Keratinocyte (primary cell): Measurements from ENCODE around the gene CNTNAP2. TPM values are rescaled to one million over a fixed set of nuclear protein-coding genes. Genes with fewer than 3 reads are reported as not detected.

Experiments used
- DNase-seq: peaks from one replicate; pipeline ENCODE4 v3.0.0-alpha.2; 2011; ENCODE audit warnings: low read depth, missing footprints, low spot score
- FAIRE-seq: peaks from 2 replicates; lab custom pipeline; 2011; peaks lifted over from hg19 to GRCh38; lab: Jason Lieb, UNC
- H2AFZ ChIP-seq: 2 replicates; pipeline ENCODE4 v1.6.0; 2012; ENCODE audit warnings: low read length, control low read depth, inconsistent platforms; ENCODE audit not compliant: control insufficient read depth
- H3K27ac ChIP-seq: 2 replicates; pipeline ENCODE4 v1.5.1; 2011; ENCODE audit warnings: low read length; ENCODE audit not compliant: control insufficient read depth, insufficient read depth
- H3K27me3 ChIP-seq: 3 replicates; pipeline ENCODE4 v1.6.0; 2011; ENCODE audit warnings: low read length; ENCODE audit not compliant: control insufficient read depth, insufficient read depth; ENCODE audit errors: extremely low read depth
- H3K36me3 ChIP-seq, 2 experiments: 2 replicates in 1 of 2; 3 replicates in 1 of 2; pipeline ENCODE4 v1.5.1; 2011; ENCODE audit warnings: low read length in 2 of 2, mild to moderate bottlenecking in 1 of 2; ENCODE audit not compliant: control insufficient read depth in 2 of 2, insufficient read depth in 2 of 2; ENCODE audit errors: extremely low read depth in 1 of 2
- H3K4me1 ChIP-seq: 3 replicates; pipeline ENCODE4 v1.5.1; 2011; ENCODE audit warnings: low read length; ENCODE audit not compliant: control insufficient read depth, insufficient read depth; ENCODE audit errors: extremely low read depth
- H3K4me2 ChIP-seq: 3 replicates; pipeline ENCODE4 v1.6.0; 2011; ENCODE audit warnings: low read depth, low read length; ENCODE audit not compliant: control insufficient read depth, insufficient read depth; ENCODE audit errors: extremely low read depth
- H3K4me3 ChIP-seq, 3 experiments: fragments of 200-600 bp in 1 of 3; sonication (generic) in 1 of 3; 2 replicates in 2 of 3; 3 replicates in 1 of 3; pipeline ENCODE4 v1.5.1; 2011 to 2016; ENCODE audit warnings: low read length in 3 of 3, mild to moderate bottlenecking in 3 of 3, control low read depth in 2 of 3, inconsistent platforms in 1 of 3, low read depth in 1 of 3, mixed read lengths in 1 of 3, mixed run types in 1 of 3, moderate library complexity in 1 of 3; ENCODE audit not compliant: control insufficient read depth in 2 of 3, insufficient read depth in 2 of 3; ENCODE audit errors: extremely low read depth in 1 of 3
- H3K79me2 ChIP-seq: 2 replicates; pipeline ENCODE4 v1.6.0; 2012; ENCODE audit warnings: low read length; ENCODE audit not compliant: control insufficient read depth, insufficient read depth
- H3K9ac ChIP-seq: 3 replicates; pipeline ENCODE4 v1.6.0; 2011; ENCODE audit warnings: low read length; ENCODE audit not compliant: control insufficient read depth, insufficient read depth; ENCODE audit errors: extremely low read depth
- H3K9me1 ChIP-seq: 3 replicates; pipeline ENCODE4 v1.6.0; 2011; ENCODE audit warnings: low read length; ENCODE audit not compliant: control insufficient read depth, insufficient read depth; ENCODE audit errors: extremely low read depth
- H3K9me3 ChIP-seq: 2 replicates; pipeline ENCODE4 v1.5.1; 2012; ENCODE audit warnings: low read depth, low read length; ENCODE audit not compliant: control insufficient read depth
- H4K20me1 ChIP-seq: 3 replicates; pipeline ENCODE4 v1.6.0; 2011; ENCODE audit warnings: low read length; ENCODE audit not compliant: control insufficient read depth, insufficient read depth; ENCODE audit errors: extremely low read depth
- CTCF ChIP-seq, 3 experiments: IDR thresholded peaks in 1 of 3; conservative IDR thresholded peaks in 1 of 3; optimal IDR thresholded peaks in 1 of 3; 2 replicates in 2 of 3; 3 replicates in 1 of 3; pipeline versions ENCODE3 to v1.5.1; 2011; ENCODE audit warnings: low read length in 3 of 3, mild to moderate bottlenecking in 3 of 3, moderate library complexity in 2 of 3, control low read depth in 1 of 3, inconsistent platforms in 1 of 3; ENCODE audit not compliant: insufficient read depth in 2 of 3; ENCODE audit errors: extremely low read depth in 1 of 3
- EZH2 ChIP-seq: IDR thresholded peaks from one replicate; pipeline ENCODE4 v1.6.1; 2012; ENCODE audit warnings: inconsistent platforms, mild to moderate bottlenecking, low read length, moderate library complexity
- dilution Hi-C: fragments of 300-500 bp; cut with MboI; formaldehyde crosslinking; loops from one replicate; pipeline ENCODE4 v1.7.0; 2020; ENCODE audit warnings: low sequenced_read_pairs; ENCODE audit not compliant: extremely low pct_ligation_motif_present
- polyA plus RNA-seq, 5 experiments: library from polyadenylated mRNA; depleted of rRNA in 3 of 5; stranded (reverse) in 3 of 5; stranded (forward) in 1 of 5; unstranded in 1 of 5; fragments of >200 nt; gene quantifications; 1 replicate in 1 of 5; 2 replicates in 3 of 5; 3 replicates in 1 of 5; pipeline versions ENCODE4 v1.2.1 to v1.2.3, GENCODE V29; 2011 to 2012; ENCODE audit warnings: missing spikeins in 2 of 5, low read depth in 1 of 5, low replicate concordance in 1 of 5

CNTNAP2 gene
- polyA plus RNA-seq, 1 donor (not counting 4 experiments of a cell fraction or from before 2014, with no cell fraction given), result 1.4 TPM

- TF ChIP-seq EZH2, result no peak
- TF ChIP-seq CTCF (optimal IDR thresholded peaks at IDR 0.05 in 1 of 3, IDR thresholded peaks at IDR 0.05 in 1 of 3, conservative IDR thresholded peaks at IDR 0.05 in 1 of 3; ENCODE audit: extremely low read depth in 1 of 3, insufficient read depth in 2 of 3, low read length in 3 of 3), result no peak
- Histone ChIP-seq H3K36me3 (no peaks in the 10 kb centered on the region), H2AFZ (no peak overlapping the region), H3K9ac (no peak overlapping the region), H3K4me1 (no peaks in the 10 kb centered on the region), H3K79me2 (no peaks in the 10 kb centered on the region), H3K4me3 (no peak overlapping the region), H3K27ac (no peak overlapping the region), H4K20me1 (no peaks in the 10 kb centered on the region), H3K9me3 (peaks cover 6% of the 10 kb centered on the region), H3K9me1 (no peaks in the 10 kb centered on the region), H3K27me3 (no peaks in the 10 kb centered on the region), H3K4me2 (no peak overlapping the region)
- FAIRE-seq (no peak), DNase-seq (no peak)
- dilution Hi-C loops, result no loop called here
These were observed 964.5 kb downstream of the CNTNAP2 start for GRCh38 chr7:147081117-147081516.

- no peaks in the 10 kb centered on the region for H3K9me3 ChIP-seq
- dilution Hi-C loops, result no loop called here
- FAIRE-seq, result no peak
These were observed 972.5 kb downstream of the CNTNAP2 start for GRCh38 chr7:147089051-147089461.

More at GRCh38 chr7:147089051-147089461, 972.5 kb downstream of the CNTNAP2 start:
- H3K27me3 ChIP-seq, result no peaks in the 10 kb centered on the region
- H2AFZ ChIP-seq, result no peak overlapping the region
- no peak overlapping the region for H3K27ac ChIP-seq
- TF ChIP-seq CTCF (optimal IDR thresholded peaks at IDR 0.05 in 1 of 3, IDR thresholded peaks at IDR 0.05 in 1 of 3, conservative IDR thresholded peaks at IDR 0.05 in 1 of 3; ENCODE audit: extremely low read depth in 1 of 3, insufficient read depth in 2 of 3, low read length in 3 of 3), result no peak
- no peak for TF ChIP-seq EZH2
- H3K4me3 ChIP-seq, result no peak overlapping the region
- H3K9ac ChIP-seq, result no peak overlapping the region
- no peaks in the 10 kb centered on the region for H3K36me3 ChIP-seq
- no peak overlapping the region for H3K4me2 ChIP-seq
- no peaks in the 10 kb centered on the region for H3K9me1 ChIP-seq
- H4K20me1 ChIP-seq, result no peaks in the 10 kb centered on the region
- DNase-seq, result no peak
- H3K79me2 ChIP-seq, result no peaks in the 10 kb centered on the region
- no peaks in the 10 kb centered on the region for H3K4me1 ChIP-seq
